Measurements from ENCODE around the gene LRRC37A. TPM values are rescaled to one million over a fixed set of nuclear protein-coding genes. Genes with fewer than 3 reads are reported as not detected.
A peak's percentile ranks its signal among the peaks of the same experiment; 100 is the strongest.
"Not testable (repeated sequence)": the region's sequence is repeated elsewhere in the genome, so short reads cannot be mapped to it uniquely, and the experiment has no call there.

Gene LRRC37A
- polyA plus RNA-seq, 1 of the 3 experiments (the other 2 are of a cell fraction) = 1.6 TPM

GRCh38 chr17:46264456-46265198 lies 30.3 kb upstream of the LRRC37A start:
- Histone ChIP-seq H2AFZ (ENCODE audit: low read depth) (0 out of 2 replicates have a peak overlapping the region, but pooled peaks have one; percentile 21), H3K27ac (ENCODE audit: low read depth in 2 of 2, low read length in 1 of 2) (peak overlapping the region; percentile 45 to 79; a peak in 3 of 4 replicates), H3K4me2 (peak overlapping the region; percentile 25; the same call in 1 of the 2 replicates), H3K27me3 (ENCODE audit: insufficient read depth) (no peaks in the 10 kb centered on the region), H3K4me1 (ENCODE audit: control insufficient read depth in 1 of 2, insufficient read depth in 2 of 2, low read depth in 1 of 2, low read length in 1 of 2) (peaks cover 5 to 6% of the 10 kb centered on the region in 2 experiments; a peak in 2 of 4 replicates), H3K36me3 (replicated peaks in 1 of 2; ENCODE audit: control insufficient read depth in 1 of 2, insufficient read depth in 2 of 2, low read length in 1 of 2) (no peaks in the 10 kb centered on the region), H3K9me2 (no peaks in the 10 kb centered on the region), H3K9me3 (no peaks in the 10 kb centered on the region), H3K4me3 (ENCODE audit: low read depth in 2 of 2, low read length in 1 of 2) (no peak overlapping the region), H3F3A (replicated peaks; ENCODE audit: insufficient read depth) (peaks cover 37% of the 10 kb centered on the region), H3K79me2 (ENCODE audit: insufficient read depth) (peaks cover 8% of the 10 kb centered on the region; the same call in 1 of the 2 replicates), H3K9ac (peak overlapping the region; percentile 19; the same call in 1 of the 2 replicates), H4K20me1 (ENCODE audit: insufficient read depth) (no peaks in the 10 kb centered on the region)
- WGBS (ENCODE audit: low lambda C conversion rate) = 30% methylated on average over 3 of the region's 3 CpGs
- DNase-seq = peak; percentile 28
- ChIA-PET POLR2A (no interaction called here), CTCF (interaction anchor here (0.7 to 1.5 kb wide), 2 partner anchors 22 to 52 kb away, joined by 3 read pairs; no protein-coding TSS in a partner anchor)
- TF ChIP-seq POLR2AphosphoS5 (IDR thresholded peaks at IDR 0.05; ENCODE audit: low read depth, low read length) = peak; percentile 56; the same call in 1 of the 2 replicates
- TF ChIP-seq TEAD4 (IDR thresholded peaks at IDR 0.05; ENCODE audit: borderline replicate concordance, insufficient read depth) = peak; percentile 57; the same call in 1 of the 2 replicates
- TF ChIP-seq, protein P1, sequence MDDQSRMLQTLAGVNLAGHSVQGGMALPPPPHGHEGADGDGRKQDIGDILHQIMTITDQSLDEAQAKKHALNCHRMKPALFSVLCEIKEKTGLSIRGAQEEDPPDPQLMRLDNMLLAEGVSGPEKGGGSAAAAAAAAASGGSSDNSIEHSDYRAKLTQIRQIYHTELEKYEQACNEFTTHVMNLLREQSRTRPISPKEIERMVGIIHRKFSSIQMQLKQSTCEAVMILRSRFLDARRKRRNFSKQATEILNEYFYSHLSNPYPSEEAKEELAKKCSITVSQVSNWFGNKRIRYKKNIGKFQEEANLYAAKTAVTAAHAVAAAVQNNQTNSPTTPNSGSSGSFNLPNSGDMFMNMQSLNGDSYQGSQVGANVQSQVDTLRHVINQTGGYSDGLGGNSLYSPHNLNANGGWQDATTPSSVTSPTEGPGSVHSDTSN (IDR thresholded peaks at IDR 0.05) = peak; percentile 79
- TF ChIP-seq GATA2 (CRISPR knock-in tag; IDR thresholded peaks at IDR 0.05) = no peak
- TF ChIP-seq TCF12 (IDR thresholded peaks at IDR 0.05) = peak; percentile 91
- peak; percentile 50 for TF ChIP-seq JUND (IDR thresholded peaks at IDR 0.05)
- TF ChIP-seq FOSL2 (IDR thresholded peaks at IDR 0.05; ENCODE audit: borderline replicate concordance, low read depth) = no peak
- TF ChIP-seq EP300 (IDR thresholded peaks at IDR 0.05; ENCODE audit: borderline replicate concordance in 1 of 2, low read depth in 1 of 2, low read length in 1 of 2) = peak in 1 of 2 experiments; percentile 15; a peak in 1 of 4 replicates

- 71% methylated on average over 21 of the region's 21 CpGs for WGBS (ENCODE audit: low lambda C conversion rate)
- H3K36me3 ChIP-seq (replicated peaks in 1 of 2; ENCODE audit: control insufficient read depth in 1 of 2, insufficient read depth in 2 of 2, low read length in 1 of 2); H3K4me1 ChIP-seq (ENCODE audit: control insufficient read depth in 1 of 2, insufficient read depth in 2 of 2, low read depth in 1 of 2, low read length in 1 of 2); H3K9me3 ChIP-seq; H3K79me2 ChIP-seq (ENCODE audit: insufficient read depth); H3K9me2 ChIP-seq; H4K20me1 ChIP-seq (ENCODE audit: insufficient read depth); H3K27me3 ChIP-seq (ENCODE audit: insufficient read depth): not testable (repeated sequence)
- Histone ChIP-seq H3F3A (replicated peaks; ENCODE audit: insufficient read depth) (peaks cover 37% of the 10 kb centered on the region), H3K27ac (ENCODE audit: low read depth in 2 of 2, low read length in 1 of 2) (peak overlapping the region; percentile 73 to 75), H3K9ac (peak overlapping the region; percentile 60; the same call in 1 of the 2 replicates), H2AFZ (ENCODE audit: low read depth) (peak overlapping the region; percentile 88), H3K4me3 (ENCODE audit: low read depth in 2 of 2, low read length in 1 of 2) (peak overlapping the region; percentile 31 to 53), H3K4me2 (peak overlapping the region; percentile 66; the same call in 1 of the 2 replicates)
- ChIA-PET CTCF (interaction anchor here (0.6 to 5.0 kb wide), 7 partner anchors 12 to 688 kb away, joined by 3 to 21 read pairs (median 5); partner anchors contain the start of gene KANSL1), POLR2A (interaction anchor here (0.8 to 2.0 kb wide), 2 partner anchors 73 to 121 kb away, joined by 3 to 8 read pairs; partner anchors contain the start of gene KANSL1)
- peak; percentile 47 for DNase-seq
Measured at GRCh38 chr17:46266063-46266655, 28.8 kb upstream of the LRRC37A start.

Measured in SK-N-SH (cell line).